Fibroblast of pulmonary artery (primary cell): Measurements from ENCODE around the gene ALK.

Experiments used
- DNase-seq: peaks from one replicate; pipeline ENCODE4 v3.0.0-alpha.2; 2010; ENCODE audit warnings: low read depth
- H3K4me3 ChIP-seq: replicated peaks from 2 replicates; pipeline ENCODE4 v1.5.1; 2011; ENCODE audit warnings: low read depth, mild to moderate bottlenecking, control low read depth, low read length, moderate library complexity
- TF ChIP-seq, protein P1 (sequence below): IDR thresholded peaks from 2 replicates; pipeline ENCODE4 v1.5.1; 2011; ENCODE audit warnings: mild to moderate bottlenecking, control low read depth, low read length, inconsistent platforms; ENCODE audit errors: missing control alignments

Gene ALK

DNA sequence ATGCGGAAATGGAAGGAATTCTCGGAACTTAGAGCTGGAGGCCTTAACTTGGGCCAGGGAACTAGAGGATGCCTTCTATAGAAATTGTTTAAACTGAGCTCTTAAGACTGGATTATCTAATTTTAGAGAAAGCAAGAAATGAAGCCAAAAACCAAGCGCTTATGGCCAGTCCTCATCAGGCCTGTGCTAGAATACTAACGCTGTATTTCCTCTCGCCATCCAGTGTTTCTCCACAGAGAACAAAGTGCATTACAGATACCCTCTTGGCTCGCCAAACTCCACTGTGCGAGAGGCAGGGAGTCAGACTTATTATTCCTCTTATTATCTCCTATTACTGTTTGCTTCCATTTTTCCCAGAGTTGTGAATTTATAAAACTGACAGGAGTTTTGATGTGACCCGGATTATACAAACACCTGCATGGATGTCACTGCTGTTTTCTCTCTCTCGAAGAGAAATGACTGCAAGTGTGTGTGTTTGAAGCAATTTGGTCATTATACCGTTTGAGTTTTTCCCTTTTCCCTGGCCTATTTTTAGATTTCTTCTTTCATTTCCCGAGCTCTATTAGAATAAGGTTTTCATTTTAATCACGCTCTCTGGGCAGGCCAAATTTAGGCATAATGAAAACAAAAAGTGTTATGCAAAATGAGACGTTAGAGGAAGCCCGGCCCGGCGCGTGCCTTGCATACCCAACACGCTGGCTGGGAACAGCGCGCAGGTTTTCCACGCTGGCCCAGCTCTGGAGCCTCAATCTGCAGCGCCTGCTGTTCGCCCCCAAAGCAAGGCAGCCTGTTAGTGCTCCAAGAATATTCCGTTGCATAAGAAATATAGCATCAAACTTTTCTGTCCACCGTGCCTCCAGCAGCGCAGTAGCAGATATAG lies 103.3 kb downstream of the ALK start:
- no peak for DNase-seq
- TF ChIP-seq, protein P1, sequence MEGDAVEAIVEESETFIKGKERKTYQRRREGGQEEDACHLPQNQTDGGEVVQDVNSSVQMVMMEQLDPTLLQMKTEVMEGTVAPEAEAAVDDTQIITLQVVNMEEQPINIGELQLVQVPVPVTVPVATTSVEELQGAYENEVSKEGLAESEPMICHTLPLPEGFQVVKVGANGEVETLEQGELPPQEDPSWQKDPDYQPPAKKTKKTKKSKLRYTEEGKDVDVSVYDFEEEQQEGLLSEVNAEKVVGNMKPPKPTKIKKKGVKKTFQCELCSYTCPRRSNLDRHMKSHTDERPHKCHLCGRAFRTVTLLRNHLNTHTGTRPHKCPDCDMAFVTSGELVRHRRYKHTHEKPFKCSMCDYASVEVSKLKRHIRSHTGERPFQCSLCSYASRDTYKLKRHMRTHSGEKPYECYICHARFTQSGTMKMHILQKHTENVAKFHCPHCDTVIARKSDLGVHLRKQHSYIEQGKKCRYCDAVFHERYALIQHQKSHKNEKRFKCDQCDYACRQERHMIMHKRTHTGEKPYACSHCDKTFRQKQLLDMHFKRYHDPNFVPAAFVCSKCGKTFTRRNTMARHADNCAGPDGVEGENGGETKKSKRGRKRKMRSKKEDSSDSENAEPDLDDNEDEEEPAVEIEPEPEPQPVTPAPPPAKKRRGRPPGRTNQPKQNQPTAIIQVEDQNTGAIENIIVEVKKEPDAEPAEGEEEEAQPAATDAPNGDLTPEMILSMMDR = no peak
- H3K4me3 ChIP-seq = no peak overlapping the region

DNA sequence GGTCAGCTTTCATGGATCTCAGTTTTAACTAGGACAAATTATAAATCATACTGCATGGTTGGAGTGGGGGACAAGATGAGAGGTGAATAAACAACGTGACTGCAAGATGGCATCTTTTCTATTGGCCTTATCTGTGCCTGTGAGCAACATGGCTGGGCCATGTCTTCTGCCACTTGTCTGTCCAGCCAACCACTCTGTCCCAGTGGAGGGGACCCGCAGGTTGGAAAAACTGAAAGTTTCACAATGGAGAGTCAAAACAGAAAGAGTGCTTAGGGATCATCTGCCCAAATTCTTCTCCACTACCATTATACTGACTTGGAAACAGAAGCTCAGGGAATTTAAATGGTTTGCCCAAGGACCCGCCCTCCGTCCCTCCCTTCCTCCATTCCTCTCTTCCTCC lies 104.1 kb downstream of the ALK start:
- TF ChIP-seq, protein P1 = no peak
- no peak overlapping the region for H3K4me3 ChIP-seq
- no peak for DNase-seq

DNA sequence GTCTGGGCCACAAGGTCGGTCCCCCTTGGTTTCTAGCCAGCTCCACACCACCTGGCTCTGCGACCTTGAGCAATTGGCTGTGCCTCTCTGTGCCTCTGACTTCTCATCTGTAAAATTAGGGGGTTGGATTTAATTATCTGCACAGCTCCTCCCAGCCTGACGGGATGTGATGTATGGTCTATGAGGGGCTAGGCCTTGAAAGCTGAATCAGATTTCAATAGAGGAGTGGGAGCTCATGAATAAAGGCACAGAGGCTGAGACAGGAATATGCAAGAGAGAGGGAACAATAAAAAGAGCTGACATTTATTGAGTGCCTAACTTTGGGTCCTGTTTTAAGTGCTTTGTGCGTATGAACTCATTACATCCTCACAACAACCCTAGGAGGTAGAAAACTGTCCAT lies 104.7 kb downstream of the ALK start:
- DNase-seq = no peak
- TF ChIP-seq, protein P1 = no peak
- no peak overlapping the region for H3K4me3 ChIP-seq

DNA sequence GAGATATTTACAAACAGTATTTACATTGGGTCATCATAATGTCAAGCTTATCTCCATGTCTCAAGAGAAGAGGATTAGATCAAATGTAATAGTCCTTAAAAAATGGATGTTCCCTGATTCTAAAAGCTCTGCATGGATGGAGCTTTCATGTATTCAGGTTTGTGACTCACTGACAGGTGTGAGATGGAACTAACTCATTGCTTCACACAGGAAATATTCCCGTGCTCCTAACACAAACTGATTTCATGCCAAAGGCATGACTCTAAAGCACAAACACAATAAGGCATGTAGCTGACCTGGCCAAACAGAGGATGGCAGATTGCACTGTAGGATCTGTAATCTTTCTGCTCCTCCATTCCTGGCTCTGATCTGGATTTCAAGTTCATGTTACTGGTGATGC lies 110.0 kb downstream of the ALK start:
- no peak for DNase-seq
- TF ChIP-seq, protein P1 = no peak
- H3K4me3 ChIP-seq = no peak overlapping the region

DNA sequence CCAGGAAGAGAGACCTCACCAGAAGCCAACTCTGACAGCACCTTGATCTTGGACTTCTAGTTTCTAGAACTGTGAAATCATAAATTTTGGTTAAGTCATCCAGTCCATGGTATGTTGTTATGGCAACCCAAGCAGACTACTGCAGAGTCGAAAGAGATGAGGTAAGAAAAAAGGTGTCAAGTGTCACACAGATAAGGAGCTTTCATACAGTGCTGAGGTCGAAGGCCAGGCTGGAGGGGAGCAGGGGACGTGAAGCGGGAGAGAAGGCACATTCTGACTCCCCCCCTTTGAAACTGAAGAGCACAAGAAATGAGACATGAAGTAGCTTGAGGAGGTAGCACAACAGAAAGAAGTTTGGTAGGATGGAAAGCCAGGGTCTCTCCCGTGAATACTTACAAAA lies 110.4 kb downstream of the ALK start:
- TF ChIP-seq, protein P1 = no peak
- no peak overlapping the region for H3K4me3 ChIP-seq
- DNase-seq = no peak

DNA sequence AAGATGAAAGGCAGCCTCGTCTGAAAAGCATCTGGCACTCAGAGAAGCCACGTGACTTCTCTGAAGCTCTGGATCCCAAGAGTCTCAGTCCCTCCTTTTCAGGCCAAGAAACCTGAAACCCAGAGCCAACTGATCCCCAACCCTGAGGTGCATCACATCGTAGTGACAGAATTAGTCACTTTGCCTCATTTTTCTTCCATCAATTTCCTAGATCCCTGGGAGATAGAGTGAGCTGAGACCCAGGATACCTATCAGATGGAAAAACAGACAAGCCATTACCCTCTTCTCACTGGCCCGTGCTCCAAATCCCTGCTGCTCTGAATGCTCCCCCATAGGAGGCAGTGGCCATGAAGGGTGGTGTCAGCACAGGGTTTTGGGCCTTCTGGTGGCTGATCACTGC lies 113.1 kb downstream of the ALK start:
- TF ChIP-seq, protein P1 = no peak
- no peak overlapping the region for H3K4me3 ChIP-seq
- DNase-seq = no peak

DNA sequence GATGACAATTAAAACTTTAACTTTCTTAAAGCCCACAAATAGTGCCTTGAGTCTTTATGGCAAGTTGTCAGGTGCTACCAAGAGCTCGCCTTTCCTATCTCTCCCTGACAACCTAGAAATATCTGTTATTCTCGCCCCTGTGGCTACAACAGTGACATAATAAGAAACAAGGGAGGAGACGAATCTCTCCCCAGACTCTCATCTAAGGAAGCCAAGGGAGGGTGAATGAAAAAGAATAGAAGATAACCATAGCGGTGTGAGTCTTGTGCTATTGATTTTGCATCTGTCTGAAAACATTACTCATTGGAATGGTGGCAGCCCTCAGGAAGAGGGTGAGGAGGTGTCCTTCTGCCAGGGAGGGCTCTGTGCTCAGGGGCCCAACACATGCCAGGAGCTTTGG lies 114.3 kb downstream of the ALK start:
- H3K4me3 ChIP-seq = no peak overlapping the region
- TF ChIP-seq, protein P1 = no peak

More for the DNA sequence above, 114.3 kb downstream of the ALK start:
- no peak for DNase-seq
